ENCODE measurements around the gene GMPPA.

- TF ChIP-seq CTCF (IDR thresholded peaks at IDR 0.05) (no peak), POLR2A (IDR thresholded peaks at IDR 0.05) (no peak), POLR2AphosphoS5 (IDR thresholded peaks at IDR 0.05) (no peak), EP300 (IDR thresholded peaks at IDR 0.05) (no peak)
Observed at GRCh38 chr2:219544567-219544966, 45.9 kb downstream of the GMPPA start.
